GM18519 (cell line): Measurements from ENCODE around the gene HMSD.

ENCODE experiments used
- ATAC-seq: cut with Tn5 transposase; IDR thresholded peaks from one replicate; pipeline ENCODE4 v1.9.1; 2021; ENCODE audit warnings: mild to moderate bottlenecking, moderate library complexity; ENCODE audit not compliant: unreplicated experiment, low FRiP score

Gene HMSD

DNA sequence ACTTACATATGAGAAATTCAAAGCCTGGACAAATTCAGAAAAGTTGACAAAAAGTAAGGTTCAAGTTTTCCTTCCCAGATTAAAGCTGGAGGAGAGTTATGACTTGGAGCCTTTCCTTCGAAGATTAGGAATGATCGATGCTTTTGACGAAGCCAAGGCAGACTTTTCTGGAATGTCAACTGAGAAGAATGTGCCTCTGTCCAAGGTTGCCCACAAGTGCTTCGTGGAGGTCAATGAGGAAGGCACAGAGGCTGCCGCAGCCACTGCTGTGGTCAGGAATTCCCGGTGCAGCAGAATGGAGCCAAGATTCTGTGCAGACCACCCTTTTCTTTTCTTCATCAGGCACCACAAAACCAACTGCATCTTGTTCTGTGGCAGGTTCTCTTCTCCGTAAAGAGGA is 37.8 kb downstream of the HMSD start:
- no peak for ATAC-seq

- no peak for ATAC-seq
Observed at GRCh38 chr18:63987743-63988142, 38.6 kb downstream of the HMSD start.

- ATAC-seq, result no peak
Observed at GRCh38 chr18:63992751-63993150, 43.6 kb downstream of the HMSD start.

GRCh38 chr18:63994783-63995399 is 45.8 kb downstream of the HMSD start:
- no peak for ATAC-seq

DNA sequence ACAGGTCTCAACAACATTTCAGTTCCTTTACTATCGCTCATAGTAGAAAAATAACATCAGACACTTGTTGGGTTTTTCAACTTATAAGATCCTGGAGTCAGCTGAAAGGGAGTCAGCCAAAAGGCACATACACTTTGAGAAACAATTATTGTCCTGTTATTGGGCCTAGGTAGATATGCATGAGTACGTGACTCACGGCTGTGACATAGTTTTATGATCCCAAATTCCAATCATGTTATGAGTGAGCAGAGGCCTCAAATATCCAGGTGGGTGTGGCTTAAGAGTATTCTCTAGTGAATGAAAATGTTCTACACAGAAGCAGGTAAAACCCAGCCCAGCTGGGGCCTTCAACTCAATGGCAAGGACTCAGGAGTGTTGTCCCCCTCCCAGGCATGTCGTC is 47.9 kb downstream of the HMSD start:
- ATAC-seq, result no peak

DNA sequence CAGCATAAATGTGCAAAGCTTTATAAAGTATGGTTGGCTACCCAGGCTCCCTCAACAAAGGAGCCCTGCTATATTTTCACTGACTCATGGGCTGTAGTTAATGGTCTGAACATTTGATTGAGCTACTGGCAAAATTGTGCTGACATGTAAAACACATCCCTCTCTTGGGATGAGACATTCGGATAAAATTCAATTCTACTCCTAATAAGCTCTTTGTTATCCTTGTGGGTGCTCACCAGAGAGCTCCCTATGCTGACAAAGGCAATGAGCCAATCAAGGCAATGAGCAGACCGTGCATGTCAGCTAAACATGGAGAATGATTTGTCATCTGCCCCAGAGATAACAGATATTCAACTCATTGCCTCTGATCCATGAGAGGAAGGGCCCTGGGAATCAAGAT is 48.5 kb downstream of the HMSD start:
- no peak for ATAC-seq

DNA sequence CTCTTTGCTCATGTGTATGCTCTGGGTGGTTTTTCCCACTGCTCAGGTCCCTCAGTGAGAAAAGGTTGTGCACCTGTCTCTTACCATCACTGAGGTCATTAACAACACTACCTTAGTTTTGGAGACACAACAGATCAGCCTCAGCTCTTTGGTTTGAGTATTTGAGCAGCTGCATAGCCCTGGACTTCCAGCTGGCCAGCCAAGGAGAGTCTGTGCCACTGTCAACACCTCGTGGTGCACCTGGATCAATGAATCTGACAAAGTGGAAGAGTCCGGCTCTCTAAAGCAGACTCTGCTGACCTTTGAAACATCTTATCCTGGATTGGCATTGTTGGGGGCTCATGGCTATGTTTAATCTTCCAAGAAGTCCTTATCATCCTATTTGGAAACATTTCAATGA is 50.8 kb downstream of the HMSD start:
- ATAC-seq, result no peak

- ATAC-seq, result no peak
Observed at GRCh38 chr18:64002581-64002980, 53.5 kb downstream of the HMSD start.

- no peak for ATAC-seq
Observed at GRCh38 chr18:64009305-64009704, 60.2 kb downstream of the HMSD start.
